Left ventricle myocardium inferior (tissue), 1 donor: ENCODE data around the gene DNAJB6. TPM values are rescaled to one million over a fixed set of nuclear protein-coding genes. Genes with fewer than 3 reads are reported as not detected.
A peak's percentile ranks its signal among the peaks of the same experiment; 100 is the strongest.

ENCODE experiments used
- DNase-seq: peaks from one replicate; pipeline ENCODE4 v3.0.0-alpha.2; 2020
- H3K27ac ChIP-seq: fragments of 200-600 bp; replicated peaks from 2 replicates; pipeline ENCODE4 v1.8.0; 2021
- H3K27me3 ChIP-seq: fragments of 200-600 bp; 2 replicates; pipeline ENCODE4 v1.8.0; 2021; ENCODE audit warnings: low read depth
- H3K36me3 ChIP-seq: fragments of 200-600 bp; 2 replicates; pipeline ENCODE4 v1.8.0; 2021
- H3K4me1 ChIP-seq: fragments of 200-600 bp; 2 replicates; pipeline ENCODE4 v1.8.0; 2021
- H3K4me3 ChIP-seq: fragments of 200-600 bp; 2 replicates; pipeline ENCODE4 v1.8.0; 2021; ENCODE audit warnings: mild to moderate bottlenecking, moderate library complexity
- H3K9me3 ChIP-seq: fragments of 200-600 bp; replicated peaks from 2 replicates; pipeline ENCODE4 v1.8.0; 2021
- intact Hi-C: fragments of 100-400 bp; cut with micrococcal nuclease; formaldehyde crosslinking; loops from one replicate; pipeline ENCODE4 v1.11.0; 2022
- total RNA-seq: library from RNA; stranded (reverse); fragmentation: NEBNext Ultra II Directional; extraction: Animal tissue kit (Norgen Biotek cat#: 25700); gene quantifications from one replicate; pipeline ENCODE4 v1.2.1, GENCODE V29; 2021
- TF ChIP-seq, protein P1 (sequence below): fragments of 200-600 bp; IDR thresholded peaks from 2 replicates; pipeline ENCODE4 v1.8.0; 2021; ENCODE audit warnings: antibody characterized with exemption, mild to moderate bottlenecking, borderline replicate concordance
- donor health status: DM: no; HTN: yes; CAD: no; lungs with severe emphysema.

Gene DNAJB6
- total RNA-seq, 1 donor from 2014 or later, result 211 TPM

DNA sequence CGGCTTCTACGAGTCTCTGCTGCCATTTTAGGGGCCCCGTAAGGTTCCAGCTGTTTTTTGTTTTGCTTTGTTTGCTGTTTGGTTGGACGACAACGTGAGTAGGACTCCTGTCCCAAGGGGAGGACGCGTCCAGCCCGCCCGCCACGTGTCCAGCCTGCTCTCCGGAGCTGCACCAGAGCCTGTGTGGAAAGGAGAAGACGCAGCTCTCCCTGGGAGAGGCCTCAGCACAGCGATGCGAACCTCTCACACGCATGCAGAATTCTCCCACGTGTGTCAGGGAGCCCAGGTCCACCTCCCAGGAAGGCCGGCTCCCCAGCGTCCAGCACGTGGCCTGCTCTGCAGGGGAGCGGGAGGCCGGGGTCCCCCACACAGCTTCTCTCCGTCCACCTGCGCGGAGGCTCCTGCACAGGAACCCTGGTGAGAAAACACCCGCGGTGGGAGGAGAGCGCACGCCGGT lies 36.4 kb upstream of the DNAJB6 start:
- H3K27ac ChIP-seq, result no peak overlapping the region
- peaks cover 14% of the 10 kb centered on the region for H3K27me3 ChIP-seq
- intact Hi-C loops, result no loop called here
- H3K4me1 ChIP-seq, result no peaks in the 10 kb centered on the region
- H3K9me3 ChIP-seq, result no peaks in the 10 kb centered on the region
- H3K36me3 ChIP-seq, result no peaks in the 10 kb centered on the region
- TF ChIP-seq, protein P1, sequence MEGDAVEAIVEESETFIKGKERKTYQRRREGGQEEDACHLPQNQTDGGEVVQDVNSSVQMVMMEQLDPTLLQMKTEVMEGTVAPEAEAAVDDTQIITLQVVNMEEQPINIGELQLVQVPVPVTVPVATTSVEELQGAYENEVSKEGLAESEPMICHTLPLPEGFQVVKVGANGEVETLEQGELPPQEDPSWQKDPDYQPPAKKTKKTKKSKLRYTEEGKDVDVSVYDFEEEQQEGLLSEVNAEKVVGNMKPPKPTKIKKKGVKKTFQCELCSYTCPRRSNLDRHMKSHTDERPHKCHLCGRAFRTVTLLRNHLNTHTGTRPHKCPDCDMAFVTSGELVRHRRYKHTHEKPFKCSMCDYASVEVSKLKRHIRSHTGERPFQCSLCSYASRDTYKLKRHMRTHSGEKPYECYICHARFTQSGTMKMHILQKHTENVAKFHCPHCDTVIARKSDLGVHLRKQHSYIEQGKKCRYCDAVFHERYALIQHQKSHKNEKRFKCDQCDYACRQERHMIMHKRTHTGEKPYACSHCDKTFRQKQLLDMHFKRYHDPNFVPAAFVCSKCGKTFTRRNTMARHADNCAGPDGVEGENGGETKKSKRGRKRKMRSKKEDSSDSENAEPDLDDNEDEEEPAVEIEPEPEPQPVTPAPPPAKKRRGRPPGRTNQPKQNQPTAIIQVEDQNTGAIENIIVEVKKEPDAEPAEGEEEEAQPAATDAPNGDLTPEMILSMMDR, result no peak
- H3K4me3 ChIP-seq, result peak overlapping the region; percentile 47
- no peak for DNase-seq

DNA sequence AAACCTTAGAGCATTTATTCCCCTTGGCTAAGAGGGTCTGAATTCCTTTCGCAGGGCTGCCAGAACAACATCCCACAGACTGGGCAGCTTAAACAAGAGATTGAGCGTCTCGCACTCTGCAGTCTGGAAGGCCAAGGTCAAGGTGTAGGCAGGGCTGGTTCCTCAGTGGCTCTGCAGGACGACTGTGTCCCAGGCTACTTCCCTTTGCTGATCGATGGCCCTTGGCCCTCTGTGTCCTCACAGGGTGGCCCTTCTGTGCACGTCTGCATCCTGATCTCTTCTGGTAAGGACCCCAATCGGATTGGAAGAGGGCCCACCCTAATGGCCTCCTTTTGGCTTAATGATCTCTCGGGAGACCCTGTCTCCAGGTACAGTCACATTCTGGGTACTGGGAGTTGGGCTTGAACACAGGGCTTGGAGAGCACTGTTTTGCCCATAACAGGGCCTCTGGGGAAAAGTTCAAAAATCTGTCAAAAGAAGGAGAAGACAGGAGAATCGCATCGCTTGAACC lies 35.1 kb upstream of the DNAJB6 start:
- Histone ChIP-seq H3K36me3 (no peaks in the 10 kb centered on the region), H3K4me3 (no peak overlapping the region), H3K4me1 (no peaks in the 10 kb centered on the region), H3K9me3 (no peaks in the 10 kb centered on the region), H3K27me3 (peaks cover 14% of the 10 kb centered on the region), H3K27ac (peak overlapping the region; percentile 5)
- DNase-seq, result no peak
- TF ChIP-seq, protein P1, result no peak
- intact Hi-C loops, result no loop called here

DNA sequence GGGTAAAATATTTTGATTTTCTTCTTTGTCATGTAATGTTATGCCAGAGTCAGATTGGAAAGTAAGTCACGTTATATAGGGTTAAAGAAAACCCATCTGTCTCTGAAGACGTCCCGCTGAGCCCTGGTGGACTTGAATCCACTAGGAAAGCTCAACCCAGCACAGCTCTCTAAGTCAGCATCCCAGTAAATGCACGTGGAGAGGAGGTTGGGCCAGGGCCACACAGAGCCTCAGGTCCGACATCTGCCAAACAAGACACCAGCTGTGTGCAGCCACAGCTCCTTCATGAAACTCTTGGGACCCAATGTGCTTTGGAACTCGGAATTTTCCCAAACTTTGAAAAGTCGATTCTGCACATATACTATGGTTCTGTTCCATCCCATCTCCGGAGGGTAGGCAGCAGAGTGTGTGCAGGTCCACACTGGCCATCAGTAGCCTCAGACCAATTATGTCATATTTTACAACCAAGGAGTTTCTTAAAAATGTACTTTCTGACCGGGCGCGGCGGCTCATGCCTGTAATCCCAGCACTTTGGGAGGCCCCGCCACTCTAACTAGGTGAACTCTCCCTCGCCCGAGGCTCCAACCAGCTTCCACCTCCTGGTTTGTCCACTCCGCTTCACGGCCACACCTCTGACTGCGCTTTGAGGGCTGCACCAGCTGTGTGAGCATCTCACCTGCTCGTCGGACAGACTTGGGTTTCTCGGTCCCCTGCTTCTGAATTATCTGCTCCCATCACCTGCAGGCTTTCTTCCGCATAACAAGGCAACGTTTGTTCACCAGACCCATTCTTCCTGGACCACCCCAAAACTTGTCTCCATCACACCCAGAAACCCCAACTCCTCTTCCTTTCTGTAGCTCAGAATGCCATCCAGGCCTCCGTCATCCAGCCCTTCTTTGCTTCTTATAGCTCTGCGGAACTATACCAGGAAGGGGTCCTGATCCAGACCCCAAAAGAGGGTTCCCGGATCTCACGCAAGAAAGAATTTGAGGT lies 29.7 kb upstream of the DNAJB6 start:
- H3K4me3 ChIP-seq, result no peak overlapping the region
- no peaks in the 10 kb centered on the region for H3K27me3 ChIP-seq
- H3K27ac ChIP-seq, result no peak overlapping the region
- TF ChIP-seq, protein P1, result no peak
- no peak for DNase-seq
- intact Hi-C loops, result no loop called here
- no peaks in the 10 kb centered on the region for H3K36me3 ChIP-seq
- H3K9me3 ChIP-seq, result no peaks in the 10 kb centered on the region
- H3K4me1 ChIP-seq, result no peaks in the 10 kb centered on the region

DNA sequence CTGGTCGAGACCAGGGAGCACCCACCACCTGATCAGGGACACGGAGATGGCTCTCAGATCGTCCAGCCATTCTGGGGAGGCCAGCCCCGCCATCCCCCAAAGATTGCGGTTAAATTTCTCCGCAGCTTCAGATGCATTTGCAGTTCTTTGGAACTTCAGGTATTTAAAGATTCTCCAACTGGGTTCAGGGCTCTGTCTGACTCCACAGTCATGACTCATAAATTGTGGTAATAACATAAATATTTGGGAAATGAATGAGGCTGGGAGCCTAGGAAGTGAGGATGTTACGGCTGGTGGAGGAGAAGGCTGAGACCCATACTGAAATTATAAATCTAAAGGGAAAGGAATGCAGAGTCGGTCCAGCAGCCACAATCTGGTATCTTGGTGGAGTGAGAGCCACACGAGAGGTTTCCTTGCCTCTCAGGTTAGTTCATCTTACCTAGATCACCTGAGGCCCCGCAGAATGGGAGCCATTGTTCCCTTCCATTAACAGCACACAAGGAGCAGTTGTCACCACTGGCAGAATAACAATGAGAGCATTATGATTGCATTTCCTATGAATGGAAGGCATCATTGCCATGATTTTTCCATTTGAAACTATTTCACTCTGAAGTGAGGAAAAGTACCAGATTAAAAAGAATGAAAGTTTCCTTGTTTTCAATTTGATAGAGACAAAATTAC lies 26.7 kb upstream of the DNAJB6 start:
- Histone ChIP-seq H3K4me1 (no peaks in the 10 kb centered on the region), H3K9me3 (no peaks in the 10 kb centered on the region), H3K27me3 (no peaks in the 10 kb centered on the region), H3K36me3 (no peaks in the 10 kb centered on the region), H3K27ac (no peak overlapping the region), H3K4me3 (no peak overlapping the region)
- intact Hi-C loops, result no loop called here
- no peak for DNase-seq
- TF ChIP-seq, protein P1, result no peak

DNA sequence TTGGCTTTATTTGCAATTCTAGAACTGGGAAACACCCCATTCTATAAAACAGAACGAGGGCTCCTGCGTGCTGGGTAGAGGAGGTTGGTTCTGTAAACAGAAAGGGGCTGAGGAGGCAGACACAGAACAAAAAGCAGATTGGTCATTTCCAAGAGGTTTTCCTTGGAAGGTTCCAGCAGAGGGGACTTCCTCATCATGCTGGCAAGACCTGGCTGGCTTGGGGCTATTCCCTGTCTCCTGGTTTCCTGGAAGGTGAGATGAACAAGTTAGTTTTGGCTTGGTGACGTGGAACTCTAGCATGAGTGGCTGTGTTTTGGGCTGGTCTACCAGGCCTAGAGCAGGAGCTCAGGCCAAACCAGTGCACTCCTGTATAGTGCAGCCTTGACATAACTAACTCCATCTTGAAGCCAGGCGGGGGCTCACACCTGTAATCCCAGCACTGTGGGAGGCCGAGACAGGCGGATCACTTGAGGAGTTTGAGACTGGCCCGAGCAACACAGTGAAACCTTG lies 26.1 kb upstream of the DNAJB6 start:
- TF ChIP-seq, protein P1, result no peak
- DNase-seq, result no peak

More for the DNA sequence above, 26.1 kb upstream of the DNAJB6 start:
- Histone ChIP-seq H3K4me1 (no peaks in the 10 kb centered on the region), H3K27me3 (no peaks in the 10 kb centered on the region), H3K27ac (no peak overlapping the region), H3K9me3 (no peaks in the 10 kb centered on the region), H3K4me3 (no peak overlapping the region), H3K36me3 (no peaks in the 10 kb centered on the region)
- intact Hi-C loops, result no loop called here
